SHP77 (cell line): ENCODE measurements around the gene ZNF10.

ENCODE experiments used
- DNase-seq, 2 experiments: peaks; one replicate each; lab custom pipeline; 2025; lab: John Stamatoyannopoulos, UW

Gene ZNF10

GRCh38 chr12:133201888-133202287 is 71.5 kb downstream of the ZNF10 start:
- DNase-seq = no peak

- DNase-seq = no peak
These were observed 72.3 kb downstream of the ZNF10 start for GRCh38 chr12:133202493-133203343.

- no peak for DNase-seq
These were observed 73.2 kb downstream of the ZNF10 start for GRCh38 chr12:133203344-133204263.

- no peak for DNase-seq
These were observed 73.8 kb downstream of the ZNF10 start for GRCh38 chr12:133204264-133204603.

GRCh38 chr12:133206390-133206789 is 76.0 kb downstream of the ZNF10 start:
- no peak for DNase-seq
